Measurements from ENCODE around the gene CDKN1B. TPM values are rescaled to one million over a fixed set of nuclear protein-coding genes. Genes with fewer than 3 reads are reported as not detected.

Gene CDKN1B
- total RNA-seq, 1 donor from 2014 or later: 143 TPM

- no peak for DNase-seq
These were observed 42.2 kb downstream of the CDKN1B start for GRCh38 chr12:12759234-12759915.

- DNase-seq: no peak
These were observed 47.7 kb downstream of the CDKN1B start for GRCh38 chr12:12764824-12765223.

- DNase-seq: no peak
These were observed 53.1 kb downstream of the CDKN1B start for GRCh38 chr12:12770262-12770661.

Small RNA genes within 50 kb of the gene (small RNA-seq; reads per million reads assigned to genes)
- not detected for gene MIR613

Other genes with a start within 250 kb of the CDKN1B start
- 10.0 TPM for gene DUSP16, start 154.5 kb upstream of the CDKN1B start, total RNA-seq
- gene CREBL2, start 105.5 kb upstream of the CDKN1B start, total RNA-seq: 48.0 TPM
- 24.6 TPM for gene GPR19, start 21.2 kb upstream of the CDKN1B start, total RNA-seq
- gene APOLD1, start 68.3 kb downstream of the CDKN1B start, total RNA-seq: 42.9 TPM
- 65.8 TPM for gene DDX47, start 96.0 kb downstream of the CDKN1B start, total RNA-seq
- 0.31 TPM for gene GPRC5A, start 174.2 kb downstream of the CDKN1B start, total RNA-seq
- not detected for gene GPRC5D, start 234.8 kb downstream of the CDKN1B start, total RNA-seq